SH-SY5Y (cell line): Measurements from ENCODE around the gene NXPH1.

Experiments used
- GATA2 ChIP-seq: IDR thresholded peaks from 2 replicates; pipeline ENCODE4 v1.6.1; 2011; ENCODE audit warnings: mild to moderate bottlenecking, low read depth, low read length
- GATA3 ChIP-seq: IDR thresholded peaks from 2 replicates; pipeline ENCODE4 v1.6.1; 2011; ENCODE audit warnings: low read depth, mild to moderate bottlenecking, low read length, moderate library complexity

DNA sequence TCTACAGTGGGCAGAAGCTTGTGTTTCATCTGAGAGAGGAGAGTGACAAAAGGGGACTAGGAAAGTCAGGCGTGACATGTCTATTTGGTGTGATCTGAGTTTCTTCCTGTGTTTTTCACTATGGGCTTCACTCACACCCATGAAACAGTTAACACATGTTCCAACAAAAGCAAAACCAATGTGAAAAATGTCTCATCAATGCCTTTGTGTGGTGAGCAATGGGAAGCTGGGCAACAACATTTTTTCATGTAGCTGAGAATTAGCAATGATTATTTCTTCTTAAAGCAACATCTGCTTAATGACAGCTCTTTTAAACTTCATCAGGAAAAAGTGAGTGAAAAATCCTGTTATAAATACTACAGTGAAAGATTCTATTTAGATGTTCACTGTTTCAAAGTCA is 76.2 kb downstream of the NXPH1 start:
- TF ChIP-seq GATA2 (no peak), GATA3 (no peak)
